Measurements from ENCODE around the gene CWC22.
"Not testable (repeated sequence)": the region's sequence is repeated elsewhere in the genome, so short reads cannot be mapped to it uniquely, and the experiment has no call there.

Gene CWC22

GRCh38 chr2:179929997-179930396 is 77.1 kb downstream of the CWC22 start:
- H3K27ac ChIP-seq (ENCODE audit: low read depth, low read length); H3K4me3 ChIP-seq (ENCODE audit: low read depth, low read length); H3K9ac ChIP-seq (ENCODE audit: low read depth, low read length); H3K4me1 ChIP-seq (ENCODE audit: control insufficient read depth, insufficient read depth, low read length); H3K27me3 ChIP-seq (ENCODE audit: control insufficient read depth, insufficient read depth, low read length); H3K36me3 ChIP-seq (ENCODE audit: control insufficient read depth, insufficient read depth, low read length): not testable (repeated sequence)
- H3K9me3 ChIP-seq (ENCODE audit: control insufficient read depth, insufficient read depth, low read length), result peaks cover 23% of the 10 kb centered on the region

GRCh38 chr2:179927041-179927440 is 80.1 kb downstream of the CWC22 start:
- Histone ChIP-seq H3K9ac (ENCODE audit: low read depth, low read length) (no peak overlapping the region), H3K4me3 (ENCODE audit: low read depth, low read length) (no peak overlapping the region), H3K27me3 (ENCODE audit: control insufficient read depth, insufficient read depth, low read length) (no peaks in the 10 kb centered on the region), H3K27ac (ENCODE audit: low read depth, low read length) (no peak overlapping the region), H3K4me1 (ENCODE audit: control insufficient read depth, insufficient read depth, low read length) (no peaks in the 10 kb centered on the region), H3K36me3 (ENCODE audit: control insufficient read depth, insufficient read depth, low read length) (no peaks in the 10 kb centered on the region), H3K9me3 (ENCODE audit: control insufficient read depth, insufficient read depth, low read length) (peaks cover 23% of the 10 kb centered on the region)

- Histone ChIP-seq H3K36me3 (ENCODE audit: control insufficient read depth, insufficient read depth, low read length) (no peaks in the 10 kb centered on the region), H3K9ac (ENCODE audit: low read depth, low read length) (no peak overlapping the region), H3K27me3 (ENCODE audit: control insufficient read depth, insufficient read depth, low read length) (no peaks in the 10 kb centered on the region), H3K27ac (ENCODE audit: low read depth, low read length) (no peak overlapping the region), H3K4me1 (ENCODE audit: control insufficient read depth, insufficient read depth, low read length) (no peaks in the 10 kb centered on the region), H3K4me3 (ENCODE audit: low read depth, low read length) (no peak overlapping the region), H3K9me3 (ENCODE audit: control insufficient read depth, insufficient read depth, low read length) (peaks cover 18% of the 10 kb centered on the region; the same call in 1 of the 2 replicates)
Measured at GRCh38 chr2:179925713-179926112, 81.4 kb downstream of the CWC22 start.

GRCh38 chr2:179917272-179917671 is 89.8 kb downstream of the CWC22 start:
- no peaks in the 10 kb centered on the region for H3K36me3 ChIP-seq (ENCODE audit: control insufficient read depth, insufficient read depth, low read length)
- no peaks in the 10 kb centered on the region for H3K9me3 ChIP-seq (ENCODE audit: control insufficient read depth, insufficient read depth, low read length)
- H3K4me3 ChIP-seq (ENCODE audit: low read depth, low read length), result no peak overlapping the region
- H3K27ac ChIP-seq (ENCODE audit: low read depth, low read length), result no peak overlapping the region
- H3K27me3 ChIP-seq (ENCODE audit: control insufficient read depth, insufficient read depth, low read length), result no peaks in the 10 kb centered on the region
- no peaks in the 10 kb centered on the region for H3K4me1 ChIP-seq (ENCODE audit: control insufficient read depth, insufficient read depth, low read length)
- no peak overlapping the region for H3K9ac ChIP-seq (ENCODE audit: low read depth, low read length)

- H3K4me1 ChIP-seq (ENCODE audit: control insufficient read depth, insufficient read depth, low read length), result peaks cover 2% of the 10 kb centered on the region; the same call in 1 of the 2 replicates
- no peaks in the 10 kb centered on the region for H3K9me3 ChIP-seq (ENCODE audit: control insufficient read depth, insufficient read depth, low read length)
- H3K9ac ChIP-seq (ENCODE audit: low read depth, low read length), result no peak overlapping the region
- no peak overlapping the region for H3K4me3 ChIP-seq (ENCODE audit: low read depth, low read length)
- no peaks in the 10 kb centered on the region for H3K27me3 ChIP-seq (ENCODE audit: control insufficient read depth, insufficient read depth, low read length)
- H3K27ac ChIP-seq (ENCODE audit: low read depth, low read length), result no peak overlapping the region
- H3K36me3 ChIP-seq (ENCODE audit: control insufficient read depth, insufficient read depth, low read length), result no peaks in the 10 kb centered on the region
Measured at GRCh38 chr2:179915395-179915992, 91.6 kb downstream of the CWC22 start.

- peaks cover 8% of the 10 kb centered on the region; the same call in 1 of the 2 replicates for H3K4me1 ChIP-seq (ENCODE audit: control insufficient read depth, insufficient read depth, low read length)
- no peak overlapping the region for H3K4me3 ChIP-seq (ENCODE audit: low read depth, low read length)
- no peaks in the 10 kb centered on the region for H3K36me3 ChIP-seq (ENCODE audit: control insufficient read depth, insufficient read depth, low read length)
- H3K27ac ChIP-seq (ENCODE audit: low read depth, low read length), result no peak overlapping the region
- H3K9ac ChIP-seq (ENCODE audit: low read depth, low read length), result no peak overlapping the region
- no peaks in the 10 kb centered on the region for H3K27me3 ChIP-seq (ENCODE audit: control insufficient read depth, insufficient read depth, low read length)
- no peaks in the 10 kb centered on the region for H3K9me3 ChIP-seq (ENCODE audit: control insufficient read depth, insufficient read depth, low read length)
Measured at GRCh38 chr2:179913809-179914208, 93.3 kb downstream of the CWC22 start.

GRCh38 chr2:179911569-179911968 is 95.5 kb downstream of the CWC22 start:
- peaks cover 8% of the 10 kb centered on the region; the same call in 1 of the 2 replicates for H3K4me1 ChIP-seq (ENCODE audit: control insufficient read depth, insufficient read depth, low read length)
- H3K9me3 ChIP-seq (ENCODE audit: control insufficient read depth, insufficient read depth, low read length), result no peaks in the 10 kb centered on the region
- H3K4me3 ChIP-seq (ENCODE audit: low read depth, low read length), result no peak overlapping the region
- no peak overlapping the region for H3K9ac ChIP-seq (ENCODE audit: low read depth, low read length)
- H3K27me3 ChIP-seq (ENCODE audit: control insufficient read depth, insufficient read depth, low read length), result no peaks in the 10 kb centered on the region
- no peaks in the 10 kb centered on the region for H3K36me3 ChIP-seq (ENCODE audit: control insufficient read depth, insufficient read depth, low read length)
- H3K27ac ChIP-seq (ENCODE audit: low read depth, low read length), result no peak overlapping the region

GRCh38 chr2:179910735-179911113 is 96.4 kb downstream of the CWC22 start:
- Histone ChIP-seq H3K9ac (ENCODE audit: low read depth, low read length) (no peak overlapping the region), H3K36me3 (ENCODE audit: control insufficient read depth, insufficient read depth, low read length) (no peaks in the 10 kb centered on the region), H3K4me3 (ENCODE audit: low read depth, low read length) (no peak overlapping the region), H3K4me1 (ENCODE audit: control insufficient read depth, insufficient read depth, low read length) (peaks cover 8% of the 10 kb centered on the region; the same call in 1 of the 2 replicates), H3K27me3 (ENCODE audit: control insufficient read depth, insufficient read depth, low read length) (no peaks in the 10 kb centered on the region), H3K9me3 (ENCODE audit: control insufficient read depth, insufficient read depth, low read length) (no peaks in the 10 kb centered on the region), H3K27ac (ENCODE audit: low read depth, low read length) (no peak overlapping the region)

GRCh38 chr2:179909845-179910734 is 97.0 kb downstream of the CWC22 start:
- no peaks in the 10 kb centered on the region for H3K36me3 ChIP-seq (ENCODE audit: control insufficient read depth, insufficient read depth, low read length)
- no peak overlapping the region for H3K4me3 ChIP-seq (ENCODE audit: low read depth, low read length)
- H3K27me3 ChIP-seq (ENCODE audit: control insufficient read depth, insufficient read depth, low read length), result no peaks in the 10 kb centered on the region
- no peak overlapping the region for H3K27ac ChIP-seq (ENCODE audit: low read depth, low read length)
- H3K9ac ChIP-seq (ENCODE audit: low read depth, low read length), result no peak overlapping the region
- H3K4me1 ChIP-seq (ENCODE audit: control insufficient read depth, insufficient read depth, low read length), result peaks cover 8% of the 10 kb centered on the region; the same call in 1 of the 2 replicates
- no peaks in the 10 kb centered on the region for H3K9me3 ChIP-seq (ENCODE audit: control insufficient read depth, insufficient read depth, low read length)

GRCh38 chr2:179900655-179901054 is 106.4 kb downstream of the CWC22 start:
- Histone ChIP-seq H3K4me3 (ENCODE audit: low read depth, low read length) (no peak overlapping the region), H3K36me3 (ENCODE audit: control insufficient read depth, insufficient read depth, low read length) (no peaks in the 10 kb centered on the region), H3K9me3 (ENCODE audit: control insufficient read depth, insufficient read depth, low read length) (0 out of 2 replicates have a peak, but pooled peaks cover 3% of the 10 kb centered on the region)

GRCh38 chr2:179899666-179900065 is 107.4 kb downstream of the CWC22 start:
- H3K4me1 ChIP-seq (ENCODE audit: control insufficient read depth, insufficient read depth, low read length), result no peaks in the 10 kb centered on the region
- H3K4me3 ChIP-seq (ENCODE audit: low read depth, low read length), result no peak overlapping the region
- H3K9ac ChIP-seq (ENCODE audit: low read depth, low read length), result no peak overlapping the region
- H3K27me3 ChIP-seq (ENCODE audit: control insufficient read depth, insufficient read depth, low read length), result no peaks in the 10 kb centered on the region
- H3K9me3 ChIP-seq (ENCODE audit: control insufficient read depth, insufficient read depth, low read length), result 0 out of 2 replicates have a peak, but pooled peaks cover 3% of the 10 kb centered on the region
- H3K27ac ChIP-seq (ENCODE audit: low read depth, low read length), result no peak overlapping the region
- no peaks in the 10 kb centered on the region for H3K36me3 ChIP-seq (ENCODE audit: control insufficient read depth, insufficient read depth, low read length)

More at GRCh38 chr2:179900655-179901054, 106.4 kb downstream of the CWC22 start:
- no peaks in the 10 kb centered on the region for H3K27me3 ChIP-seq (ENCODE audit: control insufficient read depth, insufficient read depth, low read length)
- no peaks in the 10 kb centered on the region for H3K4me1 ChIP-seq (ENCODE audit: control insufficient read depth, insufficient read depth, low read length)
- H3K27ac ChIP-seq (ENCODE audit: low read depth, low read length), result no peak overlapping the region
- no peak overlapping the region for H3K9ac ChIP-seq (ENCODE audit: low read depth, low read length)
